ENCODE measurements around the gene WDR64. TPM values are rescaled to one million over a fixed set of nuclear protein-coding genes. Genes with fewer than 3 reads are reported as not detected.

The WDR64 gene
- total RNA-seq, 2 experiments from 2014 or later, result 0.12 TPM

GRCh38 chr1:241615043-241615974 lies 36.8 kb upstream of the WDR64 start:
- ATAC-seq, result no peak
- no peak overlapping the region for H3K27ac Mint-ChIP-seq
- CTCF ChIA-PET, result interaction anchor here (1.2 kb wide), 1 partner anchor 12 kb away, joined by 4 read pairs; no protein-coding TSS in a partner anchor
- DNase-seq, result no peak
- H3K36me3 Mint-ChIP-seq, result no peaks in the 10 kb centered on the region
- no peaks in the 10 kb centered on the region for H3K9me3 Mint-ChIP-seq (ENCODE audit: low read depth)
- H3K4me1 Mint-ChIP-seq, result peaks cover 14% of the 10 kb centered on the region
- H3K4me3 Mint-ChIP-seq, result no peak overlapping the region
- no peaks in the 10 kb centered on the region for H3K27me3 Mint-ChIP-seq

- H3K27ac Mint-ChIP-seq, result no peak overlapping the region
- H3K4me1 Mint-ChIP-seq, result peaks cover 14% of the 10 kb centered on the region
- H3K4me3 Mint-ChIP-seq, result no peak overlapping the region
- CTCF ChIA-PET, result interaction anchor here (1.1 kb wide), 1 partner anchor 381 kb away, joined by 3 read pairs; the partner anchor contains the start of gene MAP1LC3C
- H3K27me3 Mint-ChIP-seq, result no peaks in the 10 kb centered on the region
- no peaks in the 10 kb centered on the region for H3K36me3 Mint-ChIP-seq
- H3K9me3 Mint-ChIP-seq (ENCODE audit: low read depth), result no peaks in the 10 kb centered on the region
- no peak for DNase-seq
- no peak for ATAC-seq
These were observed 34.7 kb upstream of the WDR64 start for GRCh38 chr1:241617426-241617825.

- Mint-ChIP-seq H3K4me3 (no peak overlapping the region), H3K4me1 (peaks cover 3% of the 10 kb centered on the region), H3K9me3 (ENCODE audit: low read depth) (no peaks in the 10 kb centered on the region), H3K27me3 (no peaks in the 10 kb centered on the region), H3K27ac (no peak overlapping the region), H3K36me3 (no peaks in the 10 kb centered on the region)
- CTCF ChIA-PET, result no interaction called here
- ATAC-seq, result no peak
- DNase-seq, result no peak
These were observed 29.4 kb upstream of the WDR64 start for GRCh38 chr1:241622669-241623068.

- H3K4me1 Mint-ChIP-seq, result peaks cover 12% of the 10 kb centered on the region
- H3K27me3 Mint-ChIP-seq, result no peaks in the 10 kb centered on the region
- no peaks in the 10 kb centered on the region for H3K9me3 Mint-ChIP-seq (ENCODE audit: low read depth)
- no peak overlapping the region for H3K27ac Mint-ChIP-seq
- no peak overlapping the region for H3K4me3 Mint-ChIP-seq
- DNase-seq (no peak), ATAC-seq (no peak)
- no peaks in the 10 kb centered on the region for H3K36me3 Mint-ChIP-seq
- CTCF ChIA-PET, result no interaction called here
These were observed 27.1 kb upstream of the WDR64 start for GRCh38 chr1:241624935-241625334.

GRCh38 chr1:241627453-241628259 lies 24.4 kb upstream of the WDR64 start:
- peak overlapping the region; percentile 65 for H3K27ac Mint-ChIP-seq

GRCh38 chr1:241630005-241630404 lies 22.1 kb upstream of the WDR64 start:
- Mint-ChIP-seq H3K27ac (no peak overlapping the region), H3K4me1 (peaks cover 12% of the 10 kb centered on the region), H3K9me3 (ENCODE audit: low read depth) (no peaks in the 10 kb centered on the region), H3K4me3 (no peak overlapping the region), H3K36me3 (peaks cover 18% of the 10 kb centered on the region), H3K27me3 (no peaks in the 10 kb centered on the region)
- ATAC-seq (no peak), DNase-seq (no peak)
- CTCF ChIA-PET, result interaction anchor here (1.3 to 1.6 kb wide), 2 partner anchors 11 to 16 kb away, joined by 3 to 4 read pairs; no protein-coding TSS in a partner anchor

More at GRCh38 chr1:241627453-241628259, 24.4 kb upstream of the WDR64 start:
- Mint-ChIP-seq H3K4me3 (peak overlapping the region; percentile 42), H3K36me3 (peaks cover 9% of the 10 kb centered on the region), H3K4me1 (peaks cover 12% of the 10 kb centered on the region), H3K9me3 (ENCODE audit: low read depth) (no peaks in the 10 kb centered on the region), H3K27me3 (no peaks in the 10 kb centered on the region)
- peak; percentile 80 for ATAC-seq
- peak; percentile 53 for DNase-seq
- CTCF ChIA-PET, result interaction anchor here (0.7 to 2.5 kb wide), 10 partner anchors 12 to 259 kb away, joined by 3 to 25 read pairs (median 3); partner anchors contain the start of gene KMO

GRCh38 chr1:241630476-241630875 lies 21.6 kb upstream of the WDR64 start:
- peaks cover 23% of the 10 kb centered on the region for H3K36me3 Mint-ChIP-seq
- no peak overlapping the region for H3K4me3 Mint-ChIP-seq
- H3K9me3 Mint-ChIP-seq (ENCODE audit: low read depth), result no peaks in the 10 kb centered on the region
- H3K27ac Mint-ChIP-seq, result no peak overlapping the region
- H3K4me1 Mint-ChIP-seq, result peaks cover 12% of the 10 kb centered on the region
- DNase-seq (no peak), ATAC-seq (no peak)
- CTCF ChIA-PET, result interaction anchor here (1.6 kb wide), 1 partner anchor 16 kb away, joined by 3 read pairs; no protein-coding TSS in a partner anchor
- H3K27me3 Mint-ChIP-seq, result no peaks in the 10 kb centered on the region

GRCh38 chr1:241630899-241631298 lies 21.2 kb upstream of the WDR64 start:
- CTCF ChIA-PET, result no interaction called here
- peaks cover 24% of the 10 kb centered on the region for H3K36me3 Mint-ChIP-seq
- H3K27ac Mint-ChIP-seq, result no peak overlapping the region
- H3K4me1 Mint-ChIP-seq, result peaks cover 12% of the 10 kb centered on the region
- H3K9me3 Mint-ChIP-seq (ENCODE audit: low read depth), result no peaks in the 10 kb centered on the region
- H3K4me3 Mint-ChIP-seq, result no peak overlapping the region
- ATAC-seq (no peak), DNase-seq (no peak)
- H3K27me3 Mint-ChIP-seq, result no peaks in the 10 kb centered on the region

- Mint-ChIP-seq H3K4me1 (peaks cover 14% of the 10 kb centered on the region), H3K27ac (no peak overlapping the region), H3K27me3 (no peaks in the 10 kb centered on the region), H3K9me3 (ENCODE audit: low read depth) (no peaks in the 10 kb centered on the region), H3K36me3 (peaks cover 27% of the 10 kb centered on the region), H3K4me3 (no peak overlapping the region)
- ATAC-seq (no peak), DNase-seq (no peak)
- CTCF ChIA-PET, result interaction anchor here (1.3 kb wide), 1 partner anchor 113 kb away, joined by 4 read pairs; the partner anchor contains the start of gene FH
These were observed 20.4 kb upstream of the WDR64 start for GRCh38 chr1:241631674-241632073.

- ATAC-seq (no peak), DNase-seq (no peak)
- CTCF ChIA-PET, result interaction anchor here (1.3 kb wide), 1 partner anchor 114 kb away, joined by 4 read pairs; the partner anchor contains the start of gene FH
- H3K4me1 Mint-ChIP-seq, result peaks cover 20% of the 10 kb centered on the region
- H3K9me3 Mint-ChIP-seq (ENCODE audit: low read depth), result no peaks in the 10 kb centered on the region
- no peak overlapping the region for H3K4me3 Mint-ChIP-seq
- peaks cover 33% of the 10 kb centered on the region for H3K36me3 Mint-ChIP-seq
- H3K27ac Mint-ChIP-seq, result no peak overlapping the region
- H3K27me3 Mint-ChIP-seq, result no peaks in the 10 kb centered on the region
These were observed 19.1 kb upstream of the WDR64 start for GRCh38 chr1:241632987-241633386.

- no peaks in the 10 kb centered on the region for H3K9me3 Mint-ChIP-seq (ENCODE audit: low read depth)
- H3K27ac Mint-ChIP-seq, result no peak overlapping the region
- peaks cover 35% of the 10 kb centered on the region for H3K36me3 Mint-ChIP-seq
- CTCF ChIA-PET, result no interaction called here
- H3K4me3 Mint-ChIP-seq, result no peak overlapping the region
- peaks cover 25% of the 10 kb centered on the region for H3K4me1 Mint-ChIP-seq
- DNase-seq, result no peak
- H3K27me3 Mint-ChIP-seq, result no peaks in the 10 kb centered on the region
- no peak for ATAC-seq
These were observed 16.4 kb upstream of the WDR64 start for GRCh38 chr1:241635556-241636152.

- H3K4me3 Mint-ChIP-seq, result no peak overlapping the region
- no peak for DNase-seq
- H3K4me1 Mint-ChIP-seq, result peaks cover 30% of the 10 kb centered on the region
- no peak overlapping the region for H3K27ac Mint-ChIP-seq
- no peak for ATAC-seq
- H3K27me3 Mint-ChIP-seq, result no peaks in the 10 kb centered on the region
- no peaks in the 10 kb centered on the region for H3K9me3 Mint-ChIP-seq (ENCODE audit: low read depth)
- peaks cover 35% of the 10 kb centered on the region for H3K36me3 Mint-ChIP-seq
- CTCF ChIA-PET, result no interaction called here
These were observed 15.8 kb upstream of the WDR64 start for GRCh38 chr1:241636291-241636690.

GRCh38 chr1:241637046-241637590 lies 15.0 kb upstream of the WDR64 start:
- H3K27me3 Mint-ChIP-seq, result no peaks in the 10 kb centered on the region
- H3K4me1 Mint-ChIP-seq, result peaks cover 30% of the 10 kb centered on the region
- DNase-seq (no peak), ATAC-seq (no peak)
- H3K36me3 Mint-ChIP-seq, result peaks cover 30% of the 10 kb centered on the region
- CTCF ChIA-PET, result interaction anchor here (0.7 kb wide), 1 partner anchor 250 kb away, joined by 3 read pairs; no protein-coding TSS in a partner anchor
- no peak overlapping the region for H3K27ac Mint-ChIP-seq
- peak overlapping the region; percentile 7 for H3K4me3 Mint-ChIP-seq
- no peaks in the 10 kb centered on the region for H3K9me3 Mint-ChIP-seq (ENCODE audit: low read depth)
